GM12865 (cell line): ENCODE measurements around the gene SLC6A7.
"Not testable (repeated sequence)": the region's sequence is repeated elsewhere in the genome, so short reads cannot be mapped to it uniquely, and the experiment has no call there.

ENCODE experiments used
- DNase-seq: peaks from one replicate; pipeline ENCODE4 v3.0.0; 2010; ENCODE audit warnings: low read depth
- H3K4me3 ChIP-seq: 2 replicates; pipeline ENCODE4 v1.5.1; 2011; ENCODE audit warnings: mild to moderate bottlenecking, low read depth, low read length, control low read depth
- CTCF ChIP-seq: IDR thresholded peaks from 2 replicates; pipeline ENCODE4 v1.5.1; 2011; ENCODE audit warnings: low read length, control low read depth, low read depth, inconsistent platforms; ENCODE audit not compliant: insufficient read depth; ENCODE audit errors: missing control alignments

Gene SLC6A7

GRCh38 chr5:150230842-150231241, 41.0 kb downstream of the SLC6A7 start:
- no peak for DNase-seq
- no peak for TF ChIP-seq CTCF
- H3K4me3 ChIP-seq: no peak overlapping the region

GRCh38 chr5:150233706-150234105, 43.8 kb downstream of the SLC6A7 start:
- not testable (repeated sequence) for DNase-seq, H3K4me3 ChIP-seq

- DNase-seq: peak; percentile 27
- H3K4me3 ChIP-seq: no peak overlapping the region
- no peak for TF ChIP-seq CTCF
These were observed 45.0 kb downstream of the SLC6A7 start for GRCh38 chr5:150234576-150235499.

GRCh38 chr5:150235500-150235854, 45.6 kb downstream of the SLC6A7 start:
- DNase-seq: no peak

GRCh38 chr5:150236313-150236712, 46.5 kb downstream of the SLC6A7 start:
- H3K4me3 ChIP-seq: no peak overlapping the region
- TF ChIP-seq CTCF: no peak
- DNase-seq: no peak

More at GRCh38 chr5:150235500-150235854, 45.6 kb downstream of the SLC6A7 start:
- no peak overlapping the region for H3K4me3 ChIP-seq
- TF ChIP-seq CTCF: no peak

GRCh38 chr5:150236981-150237754, 47.3 kb downstream of the SLC6A7 start:
- no peak overlapping the region for H3K4me3 ChIP-seq
- TF ChIP-seq CTCF: no peak
- no peak for DNase-seq

GRCh38 chr5:150238646-150239045, 48.8 kb downstream of the SLC6A7 start:
- DNase-seq: no peak
- H3K4me3 ChIP-seq: no peak overlapping the region
- no peak for TF ChIP-seq CTCF
